HepG2 (cell line): ENCODE results near the gene SPNS1. TPM values are rescaled to one million over a fixed set of nuclear protein-coding genes. Genes with fewer than 3 reads are reported as not detected.

Experiments
- CAMTA2 ChIP-seq: sonication (generic); formaldehyde crosslinking; IDR thresholded peaks from 2 replicates; pipeline ENCODE4 v1.4.0; 2020; ENCODE audit warnings: mild to moderate bottlenecking, missing genetic modification reagents, borderline replicate concordance
- CHCHD3 ChIP-seq: sonication (generic); formaldehyde crosslinking; IDR thresholded peaks from 2 replicates; pipeline ENCODE4 v1.8.0; 2022; ENCODE audit warnings: mild to moderate bottlenecking, missing genetic modification reagents, moderate library complexity
- DMTF1 ChIP-seq: sonication (generic); formaldehyde crosslinking; IDR thresholded peaks from 2 replicates; pipeline ENCODE4 v1.4.0; 2020; ENCODE audit warnings: mild to moderate bottlenecking, missing genetic modification reagents
- ESRRA ChIP-seq: sonication (generic); formaldehyde crosslinking; IDR thresholded peaks from 2 replicates; pipeline ENCODE4 v1.5.1; 2020; ENCODE audit warnings: mild to moderate bottlenecking, low read depth, missing genetic modification reagents
- HBP1 ChIP-seq: IDR thresholded peaks from 2 replicates; pipeline ENCODE4 v1.6.1; 2016; ENCODE audit warnings: low read depth, control low read depth
- HOXA5 ChIP-seq: sonication (generic); formaldehyde crosslinking; IDR thresholded peaks from 2 replicates; pipeline ENCODE4 v1.4.0; 2020; ENCODE audit warnings: missing genetic modification reagents
- IRX3 ChIP-seq: sonication (generic); formaldehyde crosslinking; IDR thresholded peaks from 2 replicates; pipeline ENCODE4 v1.8.1; 2023; ENCODE audit warnings: mild to moderate bottlenecking, low read depth, missing genetic modification reagents, borderline replicate concordance
- PAWR ChIP-seq: sonication (generic); formaldehyde crosslinking; IDR thresholded peaks from 2 replicates; pipeline ENCODE4 v1.4.0; 2020; ENCODE audit warnings: missing genetic modification reagents, mild to moderate bottlenecking, borderline replicate concordance
- RAD21 ChIP-seq: fragments of 450-650 bp; formaldehyde crosslinking; IDR thresholded peaks from 2 replicates; pipeline ENCODE4 v1.5.0; 2020; ENCODE audit warnings: mild to moderate bottlenecking
- RBFOX2 ChIP-seq: fragments of 200-400 bp; formaldehyde crosslinking; IDR thresholded peaks from 2 replicates; pipeline ENCODE4 v1.6.1; 2017; ENCODE audit warnings: low read depth, mild to moderate bottlenecking, low read length
- TP53 ChIP-seq: sonication (generic); formaldehyde crosslinking; conservative IDR thresholded peaks from 2 replicates; pipeline ENCODE4 v1.4.0; 2020; ENCODE audit warnings: missing genetic modification reagents
- ZIK1 ChIP-seq: sonication (generic); formaldehyde crosslinking; IDR thresholded peaks from 2 replicates; pipeline ENCODE4 v1.5.0; 2020; ENCODE audit warnings: mild to moderate bottlenecking, low read depth, missing genetic modification reagents, borderline replicate concordance
- ZNF451 ChIP-seq: sonication (generic); formaldehyde crosslinking; IDR thresholded peaks from 2 replicates; pipeline ENCODE4 v1.5.0; 2020; ENCODE audit warnings: mild to moderate bottlenecking, missing genetic modification reagents
- ZNF512B ChIP-seq: sonication (generic); formaldehyde crosslinking; IDR thresholded peaks from 2 replicates; pipeline ENCODE4 v1.5.1; 2020; ENCODE audit warnings: missing genetic modification reagents, mild to moderate bottlenecking, borderline replicate concordance
- ZNF547 ChIP-seq: sonication (generic); formaldehyde crosslinking; IDR thresholded peaks from 2 replicates; pipeline ENCODE4 v1.5.1; 2020; ENCODE audit warnings: mild to moderate bottlenecking, missing genetic modification reagents
- ZNF776 ChIP-seq: sonication (generic); formaldehyde crosslinking; IDR thresholded peaks from 2 replicates; pipeline ENCODE4 v1.4.0; 2020; ENCODE audit warnings: mild to moderate bottlenecking, missing genetic modification reagents
- ZSCAN25 ChIP-seq: sonication (generic); formaldehyde crosslinking; IDR thresholded peaks from 2 replicates; pipeline ENCODE4 v1.8.0; 2022; ENCODE audit warnings: mild to moderate bottlenecking, missing genetic modification reagents
- ZSCAN5A ChIP-seq: sonication (generic); formaldehyde crosslinking; IDR thresholded peaks from 2 replicates; pipeline ENCODE4 v1.8.0; 2022; ENCODE audit warnings: mild to moderate bottlenecking, missing genetic modification reagents, borderline replicate concordance
- ZUFSP ChIP-seq: sonication (generic); formaldehyde crosslinking; IDR thresholded peaks from 2 replicates; pipeline ENCODE4 v1.9.0; 2021; ENCODE audit warnings: missing genetic modification reagents, mild to moderate bottlenecking, borderline replicate concordance
- polyA plus RNA-seq, 8 experiments: library from polyadenylated mRNA; depleted of rRNA in 3 of 8; stranded (reverse) in 7 of 8; unstranded in 1 of 8; fragments of >200 nt; fragmentation: Illumina TruSeq in 4 of 8; extraction: Trizol in 4 of 8; gene quantifications; 2 replicates each; pipeline versions ENCODE4 v1.2.1 to v1.2.3, GENCODE V29; 2011 to 2016; ENCODE audit warnings: low read depth in 4 of 8, missing spikeins in 1 of 8, mixed read lengths in 1 of 8; ENCODE audit not compliant: insufficient read depth in 1 of 8
- total RNA-seq, 5 experiments: library from RNA; depleted of rRNA; stranded (reverse); fragments of >200 nt; fragmentation: Illumina TruSeq; extraction: Trizol; gene quantifications; 2 replicates each; pipeline ENCODE4 v1.2.3, GENCODE V29; 2016; ENCODE audit warnings: low read depth in 1 of 5

The SPNS1 gene
- total and polyA plus RNA-seq, 2 of the 13 experiments (the other 11 are each of a cell fraction or from before 2014, with no cell fraction given): 25.6 to 38.8 TPM

GRCh38 chr16:28950648-28951409, 23.7 kb upstream of the SPNS1 start, which contains the start of gene NFATC2IP (continued):
- TF ChIP-seq ZNF512B (CRISPR knock-in tag): no peak
- TF ChIP-seq ESRRA (CRISPR knock-in tag): peak; percentile 75
- no peak; the same call in 1 of the 2 replicates for TF ChIP-seq ZNF547 (CRISPR knock-in tag)
- TF ChIP-seq ZNF451 (CRISPR knock-in tag): no peak; the same call in 1 of the 2 replicates
- TF ChIP-seq ZUFSP (CRISPR knock-in tag): no peak
- TF ChIP-seq RBFOX2: peak; percentile 89
- peak; percentile 69; the same call in 1 of the 2 replicates for TF ChIP-seq IRX3 (CRISPR knock-in tag)
- TF ChIP-seq ZSCAN25: peak; percentile 22; the same call in 1 of the 2 replicates
- no peak; the same call in 1 of the 2 replicates for TF ChIP-seq CHCHD3 (CRISPR knock-in tag)
- no peak for TF ChIP-seq CAMTA2 (CRISPR knock-in tag)
- no peak; the same call in 1 of the 2 replicates for TF ChIP-seq ZIK1 (CRISPR knock-in tag)
- peak; percentile 28; the same call in 1 of the 2 replicates for TF ChIP-seq RAD21 (CRISPR knock-in tag)
- no peak for TF ChIP-seq ZSCAN5A
- peak; percentile 73; the same call in 1 of the 2 replicates for TF ChIP-seq PAWR (CRISPR knock-in tag)
- TF ChIP-seq HBP1 (CRISPR knock-in tag): no peak
- no peak; the same call in 1 of the 2 replicates for TF ChIP-seq ZNF776
- no peak for TF ChIP-seq HOXA5 (CRISPR knock-in tag)
- no peak for TF ChIP-seq DMTF1
- no peak for TF ChIP-seq TP53 (CRISPR knock-in tag)
